ENCODE measurements around the gene CA10.

CA10 gene

DNA sequence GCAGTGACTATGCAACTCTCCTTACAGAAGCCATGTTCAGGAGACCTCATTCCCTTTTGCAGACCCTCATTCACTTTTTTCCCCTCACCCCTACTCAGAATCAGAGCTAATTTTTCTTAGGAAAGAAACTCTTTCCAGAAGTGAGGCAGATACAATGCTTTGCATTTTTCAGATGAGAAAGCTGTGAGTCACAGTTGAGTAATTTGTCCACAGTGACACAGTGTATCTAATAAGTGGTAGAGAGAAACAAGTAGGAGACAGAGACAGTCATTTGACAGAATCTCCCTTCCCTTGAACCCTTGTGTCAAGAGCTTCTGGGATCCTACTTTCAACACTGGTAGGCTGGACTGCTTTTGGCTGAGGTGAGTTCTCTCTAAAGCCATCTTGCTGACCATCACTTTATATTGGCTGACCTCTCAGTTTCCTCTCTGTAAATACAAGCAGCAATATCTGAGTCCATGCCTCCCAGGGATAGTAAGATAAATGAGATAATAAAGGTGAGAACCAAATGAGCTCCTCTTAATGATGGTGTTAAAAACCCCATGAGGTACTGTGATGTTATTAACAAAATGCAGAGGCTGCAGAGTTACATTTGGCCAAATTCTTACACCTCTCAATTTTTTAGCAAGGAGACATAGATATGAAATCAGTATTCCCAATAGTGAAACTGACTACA lies 130.8 kb downstream of the CA10 start:
- TF ChIP-seq, protein P1, sequence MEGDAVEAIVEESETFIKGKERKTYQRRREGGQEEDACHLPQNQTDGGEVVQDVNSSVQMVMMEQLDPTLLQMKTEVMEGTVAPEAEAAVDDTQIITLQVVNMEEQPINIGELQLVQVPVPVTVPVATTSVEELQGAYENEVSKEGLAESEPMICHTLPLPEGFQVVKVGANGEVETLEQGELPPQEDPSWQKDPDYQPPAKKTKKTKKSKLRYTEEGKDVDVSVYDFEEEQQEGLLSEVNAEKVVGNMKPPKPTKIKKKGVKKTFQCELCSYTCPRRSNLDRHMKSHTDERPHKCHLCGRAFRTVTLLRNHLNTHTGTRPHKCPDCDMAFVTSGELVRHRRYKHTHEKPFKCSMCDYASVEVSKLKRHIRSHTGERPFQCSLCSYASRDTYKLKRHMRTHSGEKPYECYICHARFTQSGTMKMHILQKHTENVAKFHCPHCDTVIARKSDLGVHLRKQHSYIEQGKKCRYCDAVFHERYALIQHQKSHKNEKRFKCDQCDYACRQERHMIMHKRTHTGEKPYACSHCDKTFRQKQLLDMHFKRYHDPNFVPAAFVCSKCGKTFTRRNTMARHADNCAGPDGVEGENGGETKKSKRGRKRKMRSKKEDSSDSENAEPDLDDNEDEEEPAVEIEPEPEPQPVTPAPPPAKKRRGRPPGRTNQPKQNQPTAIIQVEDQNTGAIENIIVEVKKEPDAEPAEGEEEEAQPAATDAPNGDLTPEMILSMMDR (conservative IDR thresholded peaks at IDR 0.05), result no peak
- H3K27ac ChIP-seq, result no peak overlapping the region

DNA sequence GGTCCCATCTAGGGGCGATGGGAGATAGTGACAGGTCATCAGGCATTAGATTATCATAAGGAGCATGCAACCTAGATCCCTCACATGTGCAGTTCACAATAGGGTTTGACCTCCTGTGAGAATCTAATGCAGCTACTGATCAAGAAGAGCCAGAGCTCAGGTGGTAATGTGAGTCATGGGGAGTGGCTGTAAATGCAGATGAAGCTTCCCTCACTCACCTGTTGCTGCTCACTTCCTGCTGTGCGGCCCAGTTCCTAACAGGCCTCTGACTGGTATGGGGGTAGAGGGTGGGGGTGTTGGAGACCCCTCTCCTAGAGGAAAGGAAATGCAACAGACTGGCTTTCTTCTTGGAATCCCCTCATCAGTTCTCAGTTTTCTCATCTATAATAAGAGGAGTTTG lies 131.4 kb downstream of the CA10 start:
- TF ChIP-seq, protein P1 (conservative IDR thresholded peaks at IDR 0.05), result no peak
- no peak overlapping the region for H3K27ac ChIP-seq

DNA sequence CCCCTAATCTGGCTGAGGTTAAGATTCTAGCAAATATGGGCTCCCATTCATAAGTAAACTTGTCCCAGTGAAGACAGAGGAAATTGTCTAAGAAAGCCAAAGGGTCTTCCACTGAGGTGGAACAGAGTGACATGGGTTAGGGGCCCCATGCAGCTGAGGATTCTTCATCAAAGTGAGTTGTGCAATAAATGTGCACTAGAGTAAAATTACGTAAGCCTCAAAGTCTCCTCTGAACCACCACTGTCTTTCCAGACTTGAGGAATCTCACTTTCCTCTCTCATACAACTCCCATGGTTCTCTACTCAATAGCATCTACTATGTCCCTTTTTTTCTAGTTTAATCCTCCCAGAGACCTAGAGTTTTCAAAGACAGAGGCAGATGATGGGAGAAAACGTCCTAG lies 132.4 kb downstream of the CA10 start:
- TF ChIP-seq, protein P1 (conservative IDR thresholded peaks at IDR 0.05), result no peak
- H3K27ac ChIP-seq, result no peak overlapping the region

DNA sequence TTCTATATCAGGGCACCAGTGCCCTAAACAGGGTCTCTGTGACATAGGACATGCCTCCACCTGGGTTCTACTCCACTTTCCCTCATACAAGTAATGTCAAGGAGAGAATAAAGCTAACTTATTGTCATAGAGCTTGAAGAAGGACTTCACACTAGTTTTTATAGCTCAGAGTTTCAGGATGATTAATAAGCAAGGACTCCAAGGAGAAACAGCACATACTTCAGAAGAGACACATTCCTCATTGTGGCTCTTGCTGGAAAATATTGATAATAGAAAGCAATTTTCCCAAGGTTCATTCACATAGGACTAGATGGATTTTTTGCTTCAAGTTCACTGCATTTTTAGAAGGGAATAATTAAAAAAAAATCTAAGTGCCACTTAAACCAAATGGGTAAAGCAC lies 133.3 kb downstream of the CA10 start:
- TF ChIP-seq, protein P1 (conservative IDR thresholded peaks at IDR 0.05), result no peak
- no peak overlapping the region for H3K27ac ChIP-seq

DNA sequence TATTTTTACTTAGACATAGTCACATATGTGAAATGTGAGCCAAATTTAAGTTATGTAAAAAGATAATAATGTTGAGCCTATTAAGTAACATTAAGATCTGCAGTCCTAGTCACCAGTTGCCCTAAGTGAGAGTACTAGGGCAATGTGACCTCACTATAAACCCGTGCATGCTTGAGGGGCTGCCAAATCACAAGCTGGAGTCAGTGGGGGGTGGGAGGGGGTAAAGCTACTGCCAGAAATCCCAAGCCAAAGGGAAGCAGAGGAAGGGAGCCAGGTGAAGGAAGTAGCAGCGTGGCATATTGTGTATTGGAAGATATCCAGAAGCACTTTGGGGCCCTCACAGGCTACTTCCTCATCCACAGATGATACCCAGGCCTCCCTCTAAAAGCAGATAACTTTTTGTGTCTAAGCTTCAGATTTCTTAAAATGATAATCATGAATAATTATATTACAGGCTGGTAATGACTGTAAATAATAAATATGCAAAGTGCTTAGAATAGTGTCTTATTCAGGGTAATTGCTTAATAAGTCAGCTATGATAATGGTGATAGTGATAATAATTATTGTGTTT lies 134.1 kb downstream of the CA10 start:
- TF ChIP-seq, protein P1 (conservative IDR thresholded peaks at IDR 0.05), result no peak
- H3K27ac ChIP-seq, result no peak overlapping the region

DNA sequence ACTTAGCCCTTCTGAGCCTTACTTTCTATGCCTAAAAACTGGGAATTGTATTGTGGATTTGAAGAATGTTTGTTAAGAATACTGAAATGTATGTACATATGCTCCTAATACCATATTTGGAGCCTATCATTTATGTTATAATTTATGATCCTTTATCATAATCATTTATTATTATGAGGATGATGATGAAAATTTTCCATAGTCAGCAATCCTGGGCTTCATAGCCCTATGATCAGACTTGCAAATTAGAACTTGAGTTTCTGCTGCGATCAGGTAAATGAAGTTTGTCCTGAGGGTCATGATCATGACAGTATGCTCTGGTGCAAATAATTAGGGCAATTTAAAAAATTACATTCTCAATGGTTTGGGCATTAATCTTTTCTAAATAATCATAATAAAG lies 147.4 kb downstream of the CA10 start:
- no peak overlapping the region for H3K27ac ChIP-seq
- TF ChIP-seq, protein P1 (conservative IDR thresholded peaks at IDR 0.05), result no peak

DNA sequence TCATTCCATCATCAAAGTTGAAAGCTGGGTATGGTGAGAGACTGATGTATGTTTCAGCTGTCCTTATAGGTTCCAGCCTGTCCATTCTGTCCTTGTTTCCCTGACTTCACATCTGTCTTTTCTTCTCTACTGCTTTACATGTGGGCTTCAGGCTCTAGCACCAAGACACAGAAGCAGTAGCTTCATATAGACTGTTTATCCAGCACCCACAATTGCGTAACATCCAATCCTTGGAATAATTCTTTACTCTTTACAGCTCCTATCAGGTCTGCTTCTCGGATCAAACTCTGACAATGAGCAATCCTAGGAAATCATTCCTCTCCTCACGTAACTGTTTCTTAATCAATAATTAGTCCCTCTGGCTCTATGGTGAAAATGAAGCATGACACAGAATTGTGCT lies 158.9 kb downstream of the CA10 start:
- TF ChIP-seq, protein P1 (conservative IDR thresholded peaks at IDR 0.05), result no peak
- no peak overlapping the region for H3K27ac ChIP-seq

All from VCaP (cell line).